ENCODE results near the gene RER1. TPM values are rescaled to one million over a fixed set of nuclear protein-coding genes. Genes with fewer than 3 reads are reported as not detected.

RER1 gene
- total and polyA plus RNA-seq, 9 donors: 51.0 to 224 (median 99.0) TPM

DNA sequence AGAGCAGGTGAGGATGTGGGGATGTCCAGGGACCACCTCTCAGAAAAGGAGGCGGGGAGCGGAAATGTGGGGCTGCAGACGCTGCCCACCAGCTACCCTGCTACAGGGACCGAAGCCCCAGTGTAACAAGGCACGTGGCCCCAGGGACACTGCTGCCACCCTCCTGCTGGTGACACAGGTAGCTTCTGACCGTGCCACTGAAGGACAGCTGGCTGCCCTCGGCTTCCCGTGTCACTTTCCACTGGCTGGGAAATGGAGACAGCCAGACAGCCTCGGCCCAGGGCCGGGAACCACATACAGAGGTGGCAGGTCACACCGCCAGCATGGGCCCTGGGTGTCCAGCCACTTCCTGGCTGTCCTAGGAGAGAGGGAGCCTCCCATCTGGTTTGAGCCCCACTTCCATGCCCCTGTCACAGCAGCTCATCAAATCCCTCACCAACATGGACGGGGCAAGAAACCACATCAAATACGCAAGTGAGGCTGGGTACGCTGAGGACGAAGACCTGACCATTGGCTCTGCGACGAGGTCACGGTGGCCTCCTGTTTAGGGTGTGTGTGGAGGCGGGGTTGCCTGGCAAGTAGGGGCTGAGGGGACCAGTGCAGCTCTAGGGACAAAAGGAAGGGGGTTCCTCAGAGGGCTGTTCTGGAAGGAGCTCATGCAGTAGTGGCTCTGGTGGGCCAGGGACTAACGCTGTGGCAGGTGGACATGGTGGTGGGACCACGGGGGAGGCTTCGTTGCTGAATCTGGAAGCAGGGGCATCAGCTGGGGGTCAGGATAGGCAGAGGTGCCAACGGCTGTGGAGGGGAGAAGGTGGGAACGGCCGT, 15.7 kb downstream of the RER1 start:
- intact Hi-C loops (cut with DNase I): no loop called here
- Histone ChIP-seq H3K4me3 (no peak overlapping the region), H3K36me3 (no peaks in the 10 kb centered on the region), H3K27ac (no peak overlapping the region), H3K27me3 (no peaks in the 10 kb centered on the region), H3K9me3 (no peaks in the 10 kb centered on the region), H3K4me1 (ENCODE audit: insufficient read depth) (peaks cover 6% of the 10 kb centered on the region)
- DNase-seq: no peak
- TF ChIP-seq, protein P1, sequence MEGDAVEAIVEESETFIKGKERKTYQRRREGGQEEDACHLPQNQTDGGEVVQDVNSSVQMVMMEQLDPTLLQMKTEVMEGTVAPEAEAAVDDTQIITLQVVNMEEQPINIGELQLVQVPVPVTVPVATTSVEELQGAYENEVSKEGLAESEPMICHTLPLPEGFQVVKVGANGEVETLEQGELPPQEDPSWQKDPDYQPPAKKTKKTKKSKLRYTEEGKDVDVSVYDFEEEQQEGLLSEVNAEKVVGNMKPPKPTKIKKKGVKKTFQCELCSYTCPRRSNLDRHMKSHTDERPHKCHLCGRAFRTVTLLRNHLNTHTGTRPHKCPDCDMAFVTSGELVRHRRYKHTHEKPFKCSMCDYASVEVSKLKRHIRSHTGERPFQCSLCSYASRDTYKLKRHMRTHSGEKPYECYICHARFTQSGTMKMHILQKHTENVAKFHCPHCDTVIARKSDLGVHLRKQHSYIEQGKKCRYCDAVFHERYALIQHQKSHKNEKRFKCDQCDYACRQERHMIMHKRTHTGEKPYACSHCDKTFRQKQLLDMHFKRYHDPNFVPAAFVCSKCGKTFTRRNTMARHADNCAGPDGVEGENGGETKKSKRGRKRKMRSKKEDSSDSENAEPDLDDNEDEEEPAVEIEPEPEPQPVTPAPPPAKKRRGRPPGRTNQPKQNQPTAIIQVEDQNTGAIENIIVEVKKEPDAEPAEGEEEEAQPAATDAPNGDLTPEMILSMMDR (IDR thresholded peaks at IDR 0.05): no peak
- TF ChIP-seq EP300 (IDR thresholded peaks at IDR 0.05): no peak
- no peak for TF ChIP-seq POLR2A (IDR thresholded peaks at IDR 0.05)
- WGBS, 3 donors: 77 to 79% (median 77%) methylated on average over 25 of the region's 25 CpGs

DNA sequence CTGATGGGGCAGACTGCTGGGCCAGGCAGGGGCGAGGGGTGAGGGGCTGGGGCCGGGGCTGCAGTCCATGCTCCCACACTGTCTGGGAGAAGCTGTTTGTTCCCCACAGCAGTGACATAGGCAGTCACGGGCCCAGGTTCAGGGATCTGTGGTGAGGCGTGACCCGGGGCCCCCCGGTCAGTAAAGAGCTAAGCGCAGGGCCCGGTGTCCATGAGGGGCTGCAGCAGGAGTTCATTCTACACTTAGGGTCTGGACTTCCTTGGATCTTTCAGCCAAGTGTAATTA, 16.3 kb downstream of the RER1 start:
- 94 to 97% (median 94%) methylated on average over 8 of the region's 8 CpGs for WGBS, 3 donors
- H3K4me3 ChIP-seq: no peak overlapping the region
- TF ChIP-seq EP300 (IDR thresholded peaks at IDR 0.05) (no peak), POLR2A (IDR thresholded peaks at IDR 0.05) (no peak)
- TF ChIP-seq, protein P1 (IDR thresholded peaks at IDR 0.05): no peak
- DNase-seq: no peak
- intact Hi-C loops (cut with DNase I): no loop called here
- no peaks in the 10 kb centered on the region for H3K9me3 ChIP-seq
- no peak overlapping the region for H3K27ac ChIP-seq
- H3K27me3 ChIP-seq: no peaks in the 10 kb centered on the region
- no peaks in the 10 kb centered on the region for H3K36me3 ChIP-seq
- H3K4me1 ChIP-seq (ENCODE audit: insufficient read depth): peaks cover 6% of the 10 kb centered on the region

DNA sequence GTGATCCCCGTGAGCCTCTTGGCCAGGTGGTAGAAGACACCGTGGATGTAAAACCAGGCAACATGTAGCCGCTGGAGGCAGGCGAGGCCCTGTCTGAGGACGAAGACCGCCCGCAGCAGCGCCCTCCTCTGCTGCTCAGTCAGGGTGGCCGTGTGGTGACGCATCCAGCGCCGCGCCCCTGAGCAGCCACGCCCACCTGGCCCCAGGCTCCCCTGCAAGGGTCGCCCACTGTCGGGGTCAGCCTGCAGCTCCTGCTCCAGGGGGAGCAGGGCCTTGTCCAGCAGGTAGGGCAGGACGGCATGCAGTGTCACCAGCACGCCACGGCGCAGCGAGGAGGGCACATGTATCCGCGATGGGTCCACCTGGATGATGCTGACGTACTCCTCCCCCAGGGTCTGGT, 16.8 kb downstream of the RER1 start:
- H3K9me3 ChIP-seq: no peaks in the 10 kb centered on the region
- H3K4me1 ChIP-seq (ENCODE audit: insufficient read depth): peaks cover 6% of the 10 kb centered on the region
- H3K36me3 ChIP-seq: no peaks in the 10 kb centered on the region
- DNase-seq: no peak
- intact Hi-C loops (cut with DNase I): no loop called here
- no peak overlapping the region for H3K27ac ChIP-seq
- no peaks in the 10 kb centered on the region for H3K27me3 ChIP-seq
- H3K4me3 ChIP-seq: no peak overlapping the region
- no peak for TF ChIP-seq POLR2A (IDR thresholded peaks at IDR 0.05)
- TF ChIP-seq, protein P1 (IDR thresholded peaks at IDR 0.05): no peak
- WGBS, 3 donors: 87 to 91% (median 91%) methylated on average over 22 to 24 of the region's 24 CpGs

DNA sequence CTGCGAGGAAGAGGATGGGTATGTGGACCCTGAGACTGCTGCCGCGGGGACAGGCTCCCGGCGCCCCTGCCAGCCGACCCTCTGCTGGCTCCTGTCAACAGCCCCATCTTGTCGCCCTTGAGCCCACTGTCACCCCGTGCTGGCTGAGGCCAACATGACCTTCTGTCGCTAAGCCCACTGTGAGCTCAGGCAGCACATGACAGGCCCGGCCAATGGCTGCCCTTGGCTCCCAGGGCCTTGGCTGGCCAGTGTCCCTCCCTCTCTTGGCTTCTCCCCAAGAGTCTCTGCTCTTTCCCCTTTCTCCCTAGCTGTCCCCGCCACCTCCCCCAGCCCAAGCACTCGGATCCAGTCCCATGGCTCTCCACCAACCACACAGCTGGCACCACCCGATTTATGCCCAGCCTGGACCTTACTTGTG, 17.2 kb downstream of the RER1 start:
- intact Hi-C loops (cut with DNase I): no loop called here
- TF ChIP-seq POLR2A (IDR thresholded peaks at IDR 0.05) (no peak), EP300 (IDR thresholded peaks at IDR 0.05) (no peak)
- TF ChIP-seq, protein P1 (IDR thresholded peaks at IDR 0.05): no peak

More for the DNA sequence above, 17.2 kb downstream of the RER1 start:
- WGBS, 3 donors: 63 to 75% (median 66%) methylated on average over 13 of the region's 13 CpGs
- H3K9me3 ChIP-seq: no peaks in the 10 kb centered on the region
- peak in 1 of 5 donors; percentile 16 for DNase-seq
- H3K36me3 ChIP-seq: no peaks in the 10 kb centered on the region
- peaks cover 6% of the 10 kb centered on the region for H3K4me1 ChIP-seq (ENCODE audit: insufficient read depth)
- no peak overlapping the region for H3K4me3 ChIP-seq
- H3K27ac ChIP-seq: no peak overlapping the region
- no peaks in the 10 kb centered on the region for H3K27me3 ChIP-seq
